Loucy (cell line): ENCODE data around the gene ENPP1.

Source experiments
- EZH2phosphoT487 ChIP-seq: fragments of 200-600 bp; IDR thresholded peaks from 2 replicates; pipeline ENCODE4 v1.6.1; 2018; ENCODE audit warnings: antibody characterized with exemption, mild to moderate bottlenecking, moderate library complexity, borderline replicate concordance
- TF ChIP-seq, protein P1 (sequence below): fragments of 200-600 bp; sonication (generic); conservative IDR thresholded peaks from 2 replicates; pipeline ENCODE4 v1.5.1; 2014; ENCODE audit warnings: mild to moderate bottlenecking, antibody characterized with exemption, low read length

DNA sequence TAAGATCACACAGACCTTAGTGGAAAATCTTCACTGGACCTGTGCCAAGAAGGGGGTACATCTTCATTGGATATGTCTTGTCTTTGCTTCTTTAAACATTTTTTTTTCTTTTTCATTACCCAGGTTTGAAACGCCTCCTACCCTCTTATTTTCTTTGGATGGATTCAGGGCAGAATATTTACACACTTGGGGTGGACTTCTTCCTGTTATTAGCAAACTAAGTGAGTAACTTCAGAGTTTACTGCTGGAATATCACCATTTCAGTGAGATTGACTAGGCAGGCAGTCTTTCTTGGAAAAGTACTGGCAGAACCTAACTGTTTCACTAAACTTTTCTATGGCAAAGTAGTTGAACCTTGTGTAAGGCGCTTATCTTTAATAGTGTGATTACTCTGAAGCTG is 47.0 kb downstream of the ENPP1 start:
- TF ChIP-seq, protein P1, sequence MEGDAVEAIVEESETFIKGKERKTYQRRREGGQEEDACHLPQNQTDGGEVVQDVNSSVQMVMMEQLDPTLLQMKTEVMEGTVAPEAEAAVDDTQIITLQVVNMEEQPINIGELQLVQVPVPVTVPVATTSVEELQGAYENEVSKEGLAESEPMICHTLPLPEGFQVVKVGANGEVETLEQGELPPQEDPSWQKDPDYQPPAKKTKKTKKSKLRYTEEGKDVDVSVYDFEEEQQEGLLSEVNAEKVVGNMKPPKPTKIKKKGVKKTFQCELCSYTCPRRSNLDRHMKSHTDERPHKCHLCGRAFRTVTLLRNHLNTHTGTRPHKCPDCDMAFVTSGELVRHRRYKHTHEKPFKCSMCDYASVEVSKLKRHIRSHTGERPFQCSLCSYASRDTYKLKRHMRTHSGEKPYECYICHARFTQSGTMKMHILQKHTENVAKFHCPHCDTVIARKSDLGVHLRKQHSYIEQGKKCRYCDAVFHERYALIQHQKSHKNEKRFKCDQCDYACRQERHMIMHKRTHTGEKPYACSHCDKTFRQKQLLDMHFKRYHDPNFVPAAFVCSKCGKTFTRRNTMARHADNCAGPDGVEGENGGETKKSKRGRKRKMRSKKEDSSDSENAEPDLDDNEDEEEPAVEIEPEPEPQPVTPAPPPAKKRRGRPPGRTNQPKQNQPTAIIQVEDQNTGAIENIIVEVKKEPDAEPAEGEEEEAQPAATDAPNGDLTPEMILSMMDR, result no peak
- TF ChIP-seq EZH2phosphoT487, result no peak
